Osteocyte (in vitro differentiated cells): ENCODE results near the gene INPP5K. TPM values are rescaled to one million over a fixed set of nuclear protein-coding genes. Genes with fewer than 3 reads are reported as not detected.
"Not testable (repeated sequence)": the region's sequence is repeated elsewhere in the genome, so short reads cannot be mapped to it uniquely, and the experiment has no call there.

Experiments used
- DNase-seq: peaks from one replicate; pipeline ENCODE4 v3.0.0; 2021; ENCODE audit warnings: mixed read lengths; ENCODE audit not compliant: unreplicated experiment; ENCODE audit errors: extremely low spot score
- H3K27ac Mint-ChIP-seq: one replicate; pipeline ENCODE4 v1.8.0; 2021; ENCODE audit warnings: mild to moderate bottlenecking, mixed read lengths; ENCODE audit not compliant: unreplicated experiment
- H3K27me3 Mint-ChIP-seq: one replicate; pipeline ENCODE4 v1.8.0; 2021; ENCODE audit warnings: mixed read lengths; ENCODE audit not compliant: unreplicated experiment
- H3K36me3 Mint-ChIP-seq: one replicate; pipeline ENCODE4 v1.8.0; 2021; ENCODE audit warnings: mixed read lengths; ENCODE audit not compliant: unreplicated experiment
- H3K4me1 Mint-ChIP-seq: one replicate; pipeline ENCODE4 v1.8.0; 2021; ENCODE audit warnings: mixed read lengths; ENCODE audit not compliant: unreplicated experiment
- H3K4me3 Mint-ChIP-seq: one replicate; pipeline ENCODE4 v1.8.0; 2021; ENCODE audit warnings: mild to moderate bottlenecking, moderate library complexity, mixed read lengths; ENCODE audit not compliant: unreplicated experiment
- H3K9me3 Mint-ChIP-seq: one replicate; pipeline ENCODE4 v1.8.0; 2021; ENCODE audit warnings: mixed read lengths; ENCODE audit not compliant: unreplicated experiment
- CTCF ChIP-seq: fragments of 200-600 bp; sonication (generic); IDR thresholded peaks from 2 replicates; pipeline ENCODE4 v1.5.0; 2021; ENCODE audit warnings: antibody characterized with exemption, mild to moderate bottlenecking, moderate library complexity
- long read RNA-seq: library from polyadenylated mRNA; unstranded; transcript quantifications from one replicate; pipeline ENCODE4 v2.0.0, GENCODE V29; 2021
- total RNA-seq: library from RNA; stranded (reverse); gene quantifications from 2 replicates; pipeline ENCODE4 v1.2.1, GENCODE V29; 2021

The INPP5K gene
- 44.5 and 49.4 TPM in 2 replicates for total RNA-seq
- long read RNA-seq, transcript INPP5K-204 (12 exons, 2,988 nt) = major isoform, 83 of 129 reads
- long read RNA-seq, partial matches to known transcripts = 13 of 129 reads
- long read RNA-seq, other reads (novel, unspliced or antisense) = 32 of 129 reads

- Mint-ChIP-seq H3K27ac (peak within 1 kb of the TSS; percentile 95), H3K36me3 (peaks cover 7% of the 10 kb centered on the region), H3K9me3 (no peaks in the 10 kb centered on the region), H3K4me3 (peak within 1 kb of the TSS; percentile 87), H3K27me3 (no peaks in the 10 kb centered on the region), H3K4me1 (peaks cover 23% of the 10 kb centered on the region)
- TF ChIP-seq CTCF = no peak
- peak; percentile 99 for DNase-seq
Measured at GRCh38 chr17:1516388-1517161, at the start of gene INPP5K. Gene INPP5K (minus strand): TSS chr17:1516612. CDS start chr17:1516499, 113 bp downstream.

- Mint-ChIP-seq H3K27ac (no peak overlapping the region), H3K4me1 (peaks cover 21% of the 10 kb centered on the region), H3K4me3 (no peak overlapping the region), H3K36me3 (no peaks in the 10 kb centered on the region), H3K27me3 (no peaks in the 10 kb centered on the region), H3K9me3 (no peaks in the 10 kb centered on the region)
- DNase-seq = no peak
- no peak for TF ChIP-seq CTCF
Measured at GRCh38 chr17:1565877-1566276, 49.5 kb upstream of the INPP5K start.

- Mint-ChIP-seq H3K27me3 (no peaks in the 10 kb centered on the region), H3K36me3 (no peaks in the 10 kb centered on the region), H3K9me3 (no peaks in the 10 kb centered on the region), H3K4me3 (peak overlapping the region; percentile 61), H3K27ac (peak overlapping the region; percentile 19), H3K4me1 (peaks cover 32% of the 10 kb centered on the region)
- no peak for TF ChIP-seq CTCF
- no peak for DNase-seq
Measured at GRCh38 chr17:1563786-1564613, 47.6 kb upstream of the INPP5K start.

- Mint-ChIP-seq H3K4me1 (peaks cover 32% of the 10 kb centered on the region), H3K4me3 (peak overlapping the region; percentile 61), H3K27ac (peak overlapping the region; percentile 19)
- not testable (repeated sequence) for H3K36me3 Mint-ChIP-seq, H3K9me3 Mint-ChIP-seq, DNase-seq, H3K27me3 Mint-ChIP-seq
Measured at GRCh38 chr17:1563471-1563785, 47.0 kb upstream of the INPP5K start.

GRCh38 chr17:1562176-1562643 lies 45.8 kb upstream of the INPP5K start:
- TF ChIP-seq CTCF = no peak
- Mint-ChIP-seq H3K9me3 (no peaks in the 10 kb centered on the region), H3K27me3 (no peaks in the 10 kb centered on the region), H3K36me3 (peaks cover 2% of the 10 kb centered on the region), H3K4me3 (peak overlapping the region; percentile 86), H3K4me1 (peaks cover 32% of the 10 kb centered on the region), H3K27ac (no peak overlapping the region)
- no peak for DNase-seq
